Spleen (tissue), 11 donors: ENCODE measurements around the gene NKTR. TPM values are rescaled to one million over a fixed set of nuclear protein-coding genes. Genes with fewer than 3 reads are reported as not detected.

Experiments used
- DNase-seq: peaks from one replicate; pipeline ENCODE4 v3.0.0-alpha.2; 2020
- H3K27ac ChIP-seq, 8 donors: fragments of 200-600 bp; sonication (generic) in 7 of 8; 1 replicate in 4 of 8; 2 replicates in 4 of 8; pipeline versions ENCODE4 v1.5.0 to v1.8.0; 2016 to 2021; ENCODE audit warnings: inconsistent platforms in 4 of 8, mild to moderate bottlenecking in 4 of 8, moderate library complexity in 1 of 8
- H3K27me3 ChIP-seq, 7 donors: fragments of 200-600 bp; sonication (generic) in 6 of 7; replicated peaks in 1 of 7; 1 replicate in 4 of 7; 2 replicates in 3 of 7; pipeline versions ENCODE4 v1.5.0 to v1.8.0; 2016 to 2021; ENCODE audit warnings: inconsistent platforms in 3 of 7, mild to moderate bottlenecking in 1 of 7
- H3K36me3 ChIP-seq, 6 donors: fragments of 200-600 bp; sonication (generic) in 5 of 6; 1 replicate in 4 of 6; 2 replicates in 2 of 6; pipeline versions ENCODE4 v1.5.0 to v1.8.0; 2016 to 2021; ENCODE audit warnings: inconsistent platforms in 2 of 6
- H3K4me1 ChIP-seq, 6 donors: fragments of 200-600 bp; sonication (generic) in 5 of 6; 1 replicate in 3 of 6; 2 replicates in 3 of 6; pipeline versions ENCODE4 v1.5.0 to v1.8.0; 2016 to 2021; ENCODE audit warnings: inconsistent platforms in 3 of 6
- H3K4me3 ChIP-seq, 8 donors: fragments of 200-600 bp; sonication (generic) in 7 of 8; 1 replicate in 4 of 8; 2 replicates in 4 of 8; pipeline versions ENCODE4 v1.5.0 to v1.8.0; 2016 to 2021; ENCODE audit warnings: inconsistent platforms in 4 of 8, mild to moderate bottlenecking in 4 of 8, moderate library complexity in 2 of 8
- H3K9me3 ChIP-seq, 8 donors: fragments of 200-600 bp; sonication (generic) in 7 of 8; 1 replicate in 4 of 8; 2 replicates in 4 of 8; pipeline versions ENCODE4 v1.5.0 to v1.8.0; 2016 to 2021; ENCODE audit warnings: inconsistent platforms in 4 of 8
- CTCF ChIP-seq, 11 experiments: fragments of 200-600 bp in 7 of 11; fragments of 450-650 bp in 4 of 11; sonication (generic) in 4 of 11; IDR thresholded peaks in 8 of 11; conservative IDR thresholded peaks in 3 of 11; 1 replicate in 7 of 11; 2 replicates in 4 of 11; pipeline versions ENCODE4 v1.4.0 to v1.8.0; 2016 to 2021; ENCODE audit warnings: antibody characterized with exemption in 11 of 11, inconsistent platforms in 4 of 11, mild to moderate bottlenecking in 1 of 11
- POLR2A ChIP-seq, 3 donors: fragments of 450-650 bp; IDR thresholded peaks; one replicate each; pipeline ENCODE4 v1.5.1; 2017; ENCODE audit warnings: antibody characterized with exemption in 3 of 3, mild to moderate bottlenecking in 1 of 3
- POLR2AphosphoS5 ChIP-seq, 3 donors: sonication (generic); formaldehyde crosslinking; IDR thresholded peaks; one replicate each; pipeline ENCODE4 v1.5.1; 2017; ENCODE audit warnings: antibody characterized with exemption in 3 of 3
- WGBS, 5 donors: extraction: QIAGEN DNeasy Blood & Tissue Kit in 3 of 5; methylation state at CpG; one replicate each; pipeline versions ENCODE4 v1.1.5 to v1.1.7; 2013 to 2018; 5-methylcytosine and 5-hydroxymethylcytosine counted together
- intact Hi-C: fragments of 100-400 bp; cut with DNase I; formaldehyde crosslinking; loops from one replicate; pipeline ENCODE4 v1.15.0; 2023; ENCODE audit warnings: low total_unique reads
- polyA plus RNA-seq, 3 donors: library from polyadenylated mRNA; stranded (reverse); fragments of 200-250 nt; gene quantifications; one replicate each; pipeline ENCODE4 v1.2.1, GENCODE V29; 2013
- total RNA-seq, 7 donors: library from RNA; depleted of rRNA in 3 of 7; stranded (reverse); fragments of >200 nt in 3 of 7; fragmentation: NEBNext Ultra II Directional in 4 of 7; extraction: Animal tissue kit (Norgen Biotek cat#: 25700) in 4 of 7; gene quantifications; one replicate each; pipeline versions ENCODE4 v1.1.0 to v1.2.1, GENCODE V29; 2016 to 2021
- donor health status: healthy with polysubstance abuse.
- donor health status: DM: no; HTN: no; CAD: no; lungs with moderate emphysema.
- donor health status: DM: no; HTN: no; CAD: no.
- donor health status: Bipolar disorder and iron deficiency.
- donor health status: healthy.
- donor health status: DM: no; HTN: no; CAD: no.
- donor health status: DM: yes; HTN: yes; CAD: no.

Gene NKTR
- total and polyA plus RNA-seq, 10 donors: 19.9 to 258 (median 140) TPM

GRCh38 chr3:42557854-42558253 is 42.6 kb upstream of the NKTR start:
- Histone ChIP-seq H3K27ac (no peak overlapping the region), H3K9me3 (no peaks in the 10 kb centered on the region), H3K4me3 (no peak overlapping the region), H3K27me3 (no peaks in the 10 kb centered on the region), H3K4me1 (peaks cover 0 to 27% (median 5%) of the 10 kb centered on the region in 6 donors), H3K36me3 (peaks cover 2 to 100% (median 86%) of the 10 kb centered on the region in 6 donors)
- DNase-seq: no peak
- intact Hi-C loops: no loop called here
- TF ChIP-seq POLR2A (IDR thresholded peaks at IDR 0.05) (no peak), CTCF (IDR thresholded peaks at IDR 0.05 in 8 of 11, conservative IDR thresholded peaks at IDR 0.05 in 3 of 11) (peak in 3 of 11 experiments; percentile 14 to 37 (median 22))

- TF ChIP-seq POLR2AphosphoS5 (IDR thresholded peaks at IDR 0.05) (no peak), POLR2A (IDR thresholded peaks at IDR 0.05) (no peak), CTCF (IDR thresholded peaks at IDR 0.05 in 8 of 11, conservative IDR thresholded peaks at IDR 0.05 in 3 of 11) (no peak)
- 82 to 91% (median 87%) methylated on average over 3 of the region's 3 CpGs for WGBS, 5 donors
- H3K36me3 ChIP-seq: peaks cover 0 to 100% (median 76%) of the 10 kb centered on the region in 6 donors
- no peaks in the 10 kb centered on the region for H3K27me3 ChIP-seq
- no peak for DNase-seq
- H3K4me1 ChIP-seq: peaks cover 0 to 6% (median 0%) of the 10 kb centered on the region in 6 donors
- H3K27ac ChIP-seq: no peak overlapping the region
- intact Hi-C loops: no loop called here
- H3K4me3 ChIP-seq: no peak overlapping the region
- H3K9me3 ChIP-seq: no peaks in the 10 kb centered on the region
Observed at GRCh38 chr3:42562047-42562907, 38.2 kb upstream of the NKTR start.

GRCh38 chr3:42569593-42570142 is 30.8 kb upstream of the NKTR start:
- peaks cover 0 to 3% (median 0%) of the 10 kb centered on the region in 6 donors for H3K4me1 ChIP-seq
- no peak overlapping the region for H3K4me3 ChIP-seq
- H3K27ac ChIP-seq: no peak overlapping the region
- H3K36me3 ChIP-seq: peaks cover 0 to 84% (median 45%) of the 10 kb centered on the region in 6 donors
- H3K9me3 ChIP-seq: peaks cover 0 to 15% (median 12%) of the 10 kb centered on the region in 8 donors
- DNase-seq: no peak
- no peaks in the 10 kb centered on the region for H3K27me3 ChIP-seq
- 65 to 90% (median 83%) methylated on average over 2 of the region's 2 CpGs for WGBS, 5 donors
- intact Hi-C loops: loop anchor here (10.0 kb wide), 1 partner anchor 175 kb away; no protein-coding TSS in a partner anchor
- TF ChIP-seq POLR2AphosphoS5 (IDR thresholded peaks at IDR 0.05) (no peak), POLR2A (IDR thresholded peaks at IDR 0.05) (no peak), CTCF (IDR thresholded peaks at IDR 0.05 in 8 of 11, conservative IDR thresholded peaks at IDR 0.05 in 3 of 11) (no peak)

- no peak overlapping the region for H3K4me3 ChIP-seq
- TF ChIP-seq POLR2AphosphoS5 (IDR thresholded peaks at IDR 0.05) (no peak), POLR2A (IDR thresholded peaks at IDR 0.05) (no peak), CTCF (IDR thresholded peaks at IDR 0.05 in 8 of 11, conservative IDR thresholded peaks at IDR 0.05 in 3 of 11) (peak in 5 of 11 experiments; percentile 24 to 52 (median 36))
- 50 to 73% (median 64%) methylated on average over 3 of the region's 3 CpGs for WGBS, 5 donors
- no peaks in the 10 kb centered on the region for H3K27me3 ChIP-seq
- H3K9me3 ChIP-seq: peaks cover 0 to 27% (median 22%) of the 10 kb centered on the region in 8 donors
- peaks cover 0 to 69% (median 27%) of the 10 kb centered on the region in 6 donors for H3K36me3 ChIP-seq
- no peak overlapping the region for H3K27ac ChIP-seq
- no peak for DNase-seq
- peaks cover 0 to 3% (median 0%) of the 10 kb centered on the region in 6 donors for H3K4me1 ChIP-seq
- intact Hi-C loops: loop anchor here (10.0 kb wide), 1 partner anchor 173 kb away; no protein-coding TSS in a partner anchor
Observed at GRCh38 chr3:42572278-42572677, 28.2 kb upstream of the NKTR start.
